Amniotic epithelial cell (primary cell): Measurements from ENCODE around the gene GMCL2.

ENCODE experiments used
- DNase-seq: peaks from one replicate; pipeline ENCODE4 v3.0.0-alpha.2; 2010; ENCODE audit warnings: low read depth

GMCL2 gene

GRCh38 chr5:178143246-178143645 is 43.9 kb downstream of the GMCL2 start:
- no peak for DNase-seq

DNA sequence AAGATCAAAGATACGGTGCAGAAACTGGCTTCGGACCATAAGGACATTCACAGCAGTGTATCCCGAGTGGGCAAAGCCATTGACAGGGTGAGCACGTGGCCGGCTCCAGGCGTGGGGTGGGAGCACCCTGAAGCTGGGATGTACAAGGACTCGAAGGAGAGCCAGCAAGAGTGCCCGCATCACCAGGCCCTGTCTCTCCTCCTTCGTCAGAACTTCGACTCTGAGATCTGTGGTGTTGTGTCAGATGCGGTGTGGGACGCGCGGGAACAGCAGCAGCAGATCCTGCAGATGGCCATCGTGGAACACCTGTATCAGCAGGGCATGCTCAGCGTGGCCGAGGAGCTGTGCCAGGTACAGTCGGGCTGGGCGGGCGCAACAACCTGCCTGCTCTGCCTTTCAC is 44.5 kb downstream of the GMCL2 start:
- DNase-seq, result no peak

DNA sequence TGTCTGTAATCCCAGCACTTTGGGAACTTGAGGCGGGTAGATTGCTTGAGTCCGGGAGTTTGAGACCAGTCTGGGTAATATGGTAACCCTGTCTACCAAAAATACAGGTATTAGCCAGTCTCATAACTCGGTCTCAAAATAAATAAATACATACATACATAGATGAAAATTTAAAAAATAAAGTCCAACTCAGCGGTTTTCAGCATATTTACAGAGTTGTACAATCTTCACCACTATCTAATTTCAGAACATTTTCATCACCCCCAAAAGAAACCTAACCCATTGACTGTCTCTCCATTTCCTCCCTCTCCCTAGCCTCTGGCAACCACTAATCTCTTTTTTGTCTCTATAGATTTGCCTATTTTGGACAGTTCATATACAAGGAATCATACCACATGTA is 45.6 kb downstream of the GMCL2 start:
- DNase-seq, result no peak

GRCh38 chr5:178137991-178138390 is 49.2 kb downstream of the GMCL2 start:
- DNase-seq, result no peak

- DNase-seq, result no peak
Measured at GRCh38 chr5:178136990-178137389, 50.2 kb downstream of the GMCL2 start.
